Measurements from ENCODE around the gene MBTPS1.
A peak's percentile ranks its signal among the peaks of the same experiment; 100 is the strongest.
"Not testable (repeated sequence)": the region's sequence is repeated elsewhere in the genome, so short reads cannot be mapped to it uniquely, and the experiment has no call there.

MBTPS1 gene

GRCh38 chr16:84136331-84137125, 19.8 kb upstream of the MBTPS1 start:
- no peak for DNase-seq

GRCh38 chr16:84132527-84133285, 16.0 kb upstream of the MBTPS1 start:
- no peak for DNase-seq

- DNase-seq: no peak
Observed at GRCh38 chr16:84131117-84131516, 14.4 kb upstream of the MBTPS1 start.

GRCh38 chr16:84124257-84125073, 7.7 kb upstream of the MBTPS1 start:
- DNase-seq: no peak

GRCh38 chr16:84121007-84121406, 4.3 kb upstream of the MBTPS1 start:
- no peak for DNase-seq

GRCh38 chr16:84120023-84120422, 3.3 kb upstream of the MBTPS1 start:
- no peak for DNase-seq

GRCh38 chr16:84119368-84119767, 2.6 kb upstream of the MBTPS1 start:
- DNase-seq: no peak

- DNase-seq: not testable (repeated sequence)
Observed at GRCh38 chr16:84118315-84118714, 1.6 kb upstream of the MBTPS1 start.

- DNase-seq: no peak
Observed at GRCh38 chr16:84117494-84117843, 727 bp upstream of the MBTPS1 start.

GRCh38 chr16:84115919-84116719, 623 bp downstream of the MBTPS1 start:
- peak; percentile 62 for DNase-seq

- DNase-seq: peak; percentile 24
Observed at GRCh38 chr16:84111949-84112348, 4.8 kb downstream of the MBTPS1 start.

- no peak for DNase-seq
Observed at GRCh38 chr16:84111525-84111924, 5.2 kb downstream of the MBTPS1 start.

- no peak for DNase-seq
Observed at GRCh38 chr16:84110527-84110926, 6.2 kb downstream of the MBTPS1 start.

- no peak for DNase-seq
Observed at GRCh38 chr16:84109598-84110335, 7.0 kb downstream of the MBTPS1 start.

GRCh38 chr16:84107921-84108320, 8.8 kb downstream of the MBTPS1 start:
- DNase-seq: no peak

- no peak for DNase-seq
Observed at GRCh38 chr16:84105948-84106740, 10.6 kb downstream of the MBTPS1 start.

GRCh38 chr16:84105301-84105815, 11.4 kb downstream of the MBTPS1 start:
- no peak for DNase-seq

- DNase-seq: no peak
Observed at GRCh38 chr16:84104231-84104630, 12.5 kb downstream of the MBTPS1 start.

- no peak for DNase-seq
Observed at GRCh38 chr16:84103678-84104077, 13.1 kb downstream of the MBTPS1 start.

- no peak for DNase-seq
Observed at GRCh38 chr16:84098939-84099338, 17.8 kb downstream of the MBTPS1 start.
